Subcutaneous abdominal adipose tissue (tissue), 5 donors: ENCODE measurements around the gene CREBZF.
"Not testable (repeated sequence)": the region's sequence is repeated elsewhere in the genome, so short reads cannot be mapped to it uniquely, and the experiment has no call there.

Source experiments
- H3K27ac ChIP-seq: one replicate; pipeline ENCODE4 v1.7.0; 2013; ENCODE audit warnings: low read depth, mild to moderate bottlenecking, inconsistent platforms, low read length, moderate library complexity
- H3K27me3 ChIP-seq, 5 donors: one replicate each; pipeline ENCODE4 v1.7.0; 2013; ENCODE audit warnings: low read length in 5 of 5, inconsistent platforms in 1 of 5; ENCODE audit not compliant: control insufficient read depth in 5 of 5, insufficient read depth in 4 of 5
- H3K36me3 ChIP-seq, 5 donors: one replicate each; pipeline ENCODE4 v1.7.0; 2013; ENCODE audit warnings: low read length in 5 of 5; ENCODE audit not compliant: control insufficient read depth in 5 of 5, insufficient read depth in 5 of 5
- H3K4me1 ChIP-seq, 5 donors: one replicate each; pipeline ENCODE4 v1.7.0; 2013; ENCODE audit warnings: low read length in 5 of 5, mild to moderate bottlenecking in 3 of 5, moderate library complexity in 1 of 5; ENCODE audit not compliant: control insufficient read depth in 5 of 5, insufficient read depth in 5 of 5
- H3K4me3 ChIP-seq, 5 donors: one replicate each; pipeline ENCODE4 v1.7.0; 2013; ENCODE audit warnings: low read length in 5 of 5, low read depth in 1 of 5
- H3K9ac ChIP-seq, 5 donors: one replicate each; pipeline ENCODE4 v1.7.0; 2013; ENCODE audit warnings: low read length in 5 of 5, mild to moderate bottlenecking in 4 of 5, moderate library complexity in 3 of 5
- H3K9me3 ChIP-seq, 5 donors: one replicate each; pipeline ENCODE4 v1.7.0; 2013; ENCODE audit warnings: low read length in 5 of 5; ENCODE audit not compliant: control insufficient read depth in 5 of 5
- donor health status: healthy.
- donor health status: healthy.
- donor health status: healthy.
- donor health status: healthy.
- donor health status: healthy.

The CREBZF gene

DNA sequence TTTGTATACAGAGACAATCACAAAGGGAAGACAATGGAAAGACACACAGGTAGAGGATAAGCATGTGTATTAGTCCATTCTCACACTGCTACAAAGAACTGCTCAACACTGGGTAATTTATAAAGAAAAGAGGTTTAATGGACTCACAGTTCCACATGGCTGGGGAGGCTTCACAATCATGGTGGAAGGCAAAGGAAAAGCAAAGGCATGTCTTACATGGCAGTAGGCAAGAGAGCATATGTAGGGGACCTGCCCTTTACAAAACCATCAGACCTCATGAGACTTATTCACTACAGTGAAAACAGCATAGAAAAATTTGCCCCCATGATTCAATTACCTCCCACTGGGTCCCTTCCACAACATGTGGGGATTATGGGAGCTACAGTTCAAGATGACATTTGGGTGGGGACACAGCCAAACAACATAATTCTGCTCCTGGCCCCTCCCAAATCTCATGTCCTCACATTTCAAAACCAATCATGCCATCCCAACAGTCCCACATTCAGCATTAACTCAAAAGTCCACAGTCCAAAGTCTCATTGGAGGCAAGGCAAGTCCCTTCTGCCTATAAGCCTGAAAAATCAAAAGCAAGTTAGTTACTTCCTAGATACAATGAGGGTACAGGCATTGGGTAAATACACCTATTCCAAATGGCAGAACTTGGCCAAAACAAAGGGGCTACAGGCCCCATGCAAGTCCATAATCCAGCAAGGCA is 6.2 kb upstream of the CREBZF start:
- not testable (repeated sequence) for H3K9me3 ChIP-seq, H3K9ac ChIP-seq, H3K27ac ChIP-seq, H3K4me1 ChIP-seq, H3K4me3 ChIP-seq, H3K36me3 ChIP-seq, H3K27me3 ChIP-seq

DNA sequence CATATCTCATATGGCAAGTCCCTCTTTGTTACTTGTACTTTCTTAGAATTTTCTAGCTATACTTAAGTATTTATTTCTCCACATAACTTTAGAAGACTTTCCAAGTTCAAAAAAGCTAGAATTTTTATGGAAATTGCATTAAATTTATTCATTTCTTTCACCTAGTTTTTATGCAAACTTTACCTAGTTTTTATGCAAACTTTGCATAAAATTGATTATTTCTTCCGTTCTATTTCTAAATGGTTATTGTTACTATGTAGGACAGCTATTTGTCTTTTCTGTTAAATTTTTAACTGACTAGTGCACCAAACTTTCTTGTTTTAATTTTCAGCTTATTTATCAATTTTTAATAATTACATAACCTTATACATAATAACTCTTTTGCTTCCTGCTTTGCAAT is 3.2 kb upstream of the CREBZF start:
- Histone ChIP-seq H3K36me3 (no peaks in the 10 kb centered on the region), H3K9ac (no peak overlapping the region), H3K27ac (no peak overlapping the region), H3K9me3 (no peaks in the 10 kb centered on the region), H3K4me3 (no peak overlapping the region), H3K4me1 (peaks cover under 1 to 15% (median 7%) of the 10 kb centered on the region in 5 donors), H3K27me3 (no peaks in the 10 kb centered on the region)

GRCh38 chr11:85666687-85667086 is 1.8 kb upstream of the CREBZF start:
- no peak overlapping the region for H3K27ac ChIP-seq
- no peaks in the 10 kb centered on the region for H3K27me3 ChIP-seq
- H3K9me3 ChIP-seq: no peaks in the 10 kb centered on the region
- peaks cover 4 to 28% (median 20%) of the 10 kb centered on the region in 5 donors for H3K4me1 ChIP-seq
- no peaks in the 10 kb centered on the region for H3K36me3 ChIP-seq
- H3K4me3 ChIP-seq: no peak overlapping the region
- H3K9ac ChIP-seq: no peak overlapping the region

DNA sequence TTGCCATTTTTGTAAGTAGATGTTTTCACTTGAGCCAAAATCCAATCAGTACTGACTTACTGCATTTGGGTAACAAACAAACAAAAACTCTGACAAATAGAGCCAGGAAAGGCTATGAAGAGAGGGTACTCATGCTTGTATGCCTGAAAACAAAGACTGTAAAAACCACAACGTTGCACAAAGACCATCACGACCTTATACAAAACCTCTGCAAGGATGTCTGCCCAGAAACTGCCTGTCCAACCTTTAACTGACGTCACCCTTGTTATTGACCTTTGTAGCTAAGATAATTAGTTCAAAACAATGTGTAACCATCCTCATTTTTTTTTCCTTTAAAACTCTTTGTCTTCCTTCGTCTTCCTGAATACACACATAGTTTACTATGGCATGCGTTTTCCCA is 804 bp upstream of the CREBZF start:
- Histone ChIP-seq H3K36me3 (peaks cover 0 to 1% (median 0%) of the 10 kb centered on the region in 5 donors), H3K27me3 (no peaks in the 10 kb centered on the region), H3K27ac (peak overlapping the region; percentile 98), H3K9me3 (no peaks in the 10 kb centered on the region), H3K9ac (no peak overlapping the region), H3K4me3 (peak overlapping the region in 3 of 5 donors; percentile 62 to 84 (median 78)), H3K4me1 (peaks cover 4 to 37% (median 30%) of the 10 kb centered on the region in 5 donors)

DNA sequence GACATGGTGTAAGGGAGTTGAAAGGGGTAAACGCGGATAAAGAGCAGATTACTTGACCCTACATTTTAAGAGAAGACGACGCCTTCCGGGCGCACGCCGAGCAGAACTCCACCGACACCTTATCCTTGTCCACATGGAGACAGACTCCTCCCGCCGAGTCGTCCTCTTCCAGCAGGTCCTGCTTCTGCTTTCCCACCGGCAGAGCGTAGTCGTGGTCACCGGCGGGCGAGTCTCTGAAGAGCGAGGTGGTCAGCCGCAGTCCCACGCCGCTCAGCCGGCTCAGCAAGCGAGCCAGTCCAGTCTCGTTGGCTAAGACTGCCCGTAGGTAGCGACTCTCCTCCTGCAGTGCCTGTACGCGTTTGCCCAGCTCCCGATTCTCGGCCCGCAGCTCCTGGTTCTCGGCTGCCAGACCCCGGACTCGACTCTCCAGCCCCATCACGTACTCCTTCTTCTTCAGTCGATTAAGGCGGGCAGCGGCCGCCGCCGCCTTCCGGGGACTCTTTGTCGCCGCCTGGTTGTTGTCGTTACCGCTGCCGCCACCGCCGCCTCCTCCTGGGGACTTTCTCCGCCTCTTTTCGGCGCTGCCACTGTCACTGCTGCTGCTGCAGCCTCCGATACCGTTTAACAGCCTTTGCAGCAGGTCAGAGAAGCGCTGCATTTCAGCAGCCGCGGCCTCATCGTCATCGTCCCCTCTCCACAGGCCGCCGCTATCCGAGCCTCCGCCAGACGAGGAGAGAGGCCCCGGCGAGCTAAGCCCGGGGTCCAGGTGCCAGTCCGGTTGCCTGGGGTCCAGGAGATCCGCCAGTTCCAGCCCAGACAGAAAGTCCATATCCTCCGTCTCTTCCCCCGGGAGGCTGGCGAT is 945 bp downstream of the CREBZF start:
- Histone ChIP-seq H3K27ac (peak overlapping the region; percentile 98), H3K4me1 (peaks cover 4 to 42% (median 38%) of the 10 kb centered on the region in 5 donors), H3K27me3 (no peaks in the 10 kb centered on the region)

GRCh38 chr11:85663080-85663752 is 1.7 kb downstream of the CREBZF start:
- Histone ChIP-seq H3K9ac (peak overlapping the region; percentile 71 to 100 (median 98)), H3K36me3 (peaks cover 0 to 12% (median 8%) of the 10 kb centered on the region in 5 donors), H3K4me3 (peak overlapping the region; percentile 78 to 94 (median 90)), H3K27me3 (no peaks in the 10 kb centered on the region), H3K9me3 (no peaks in the 10 kb centered on the region), H3K4me1 (peaks cover 4 to 42% (median 38%) of the 10 kb centered on the region in 5 donors), H3K27ac (peak overlapping the region; percentile 98)

More for the DNA sequence above, 945 bp downstream of the CREBZF start:
- H3K9me3 ChIP-seq: no peaks in the 10 kb centered on the region
- peak overlapping the region; percentile 71 to 100 (median 98) for H3K9ac ChIP-seq
- peaks cover 0 to 8% (median 5%) of the 10 kb centered on the region in 5 donors for H3K36me3 ChIP-seq
- H3K4me3 ChIP-seq: peak overlapping the region; percentile 78 to 94 (median 90)

GRCh38 chr11:85661972-85662664 is 2.8 kb downstream of the CREBZF start:
- H3K9ac ChIP-seq: peak overlapping the region in 4 of 5 donors; percentile 62 to 100 (median 98)
- no peaks in the 10 kb centered on the region for H3K27me3 ChIP-seq
- H3K4me1 ChIP-seq: peaks cover 4 to 42% (median 38%) of the 10 kb centered on the region in 5 donors
- H3K36me3 ChIP-seq: peaks cover 0 to 20% (median 10%) of the 10 kb centered on the region in 5 donors
- H3K9me3 ChIP-seq: no peaks in the 10 kb centered on the region
- H3K27ac ChIP-seq: no peak overlapping the region
- H3K4me3 ChIP-seq: peak overlapping the region; percentile 5 to 90 (median 48)

DNA sequence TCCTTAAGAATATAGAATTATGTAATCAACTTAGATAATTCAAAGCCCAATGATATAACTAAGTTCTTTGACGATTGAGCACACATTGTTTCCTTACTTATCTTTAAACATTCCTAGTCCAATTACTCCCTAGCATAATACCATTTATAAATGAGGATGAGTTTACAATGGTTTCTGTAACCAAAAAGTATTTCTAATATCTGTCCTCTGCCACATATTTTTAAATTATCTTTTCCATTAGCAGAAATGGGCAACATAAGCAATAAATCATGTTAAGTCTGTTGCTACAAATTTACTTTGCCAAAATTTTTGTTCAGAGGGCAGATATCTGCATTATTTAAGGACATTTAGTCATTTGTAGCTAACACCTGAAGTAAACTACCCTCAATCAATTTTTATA is 6.7 kb downstream of the CREBZF start:
- Histone ChIP-seq H3K36me3 (peaks cover 7 to 45% (median 36%) of the 10 kb centered on the region in 5 donors), H3K27ac (no peak overlapping the region), H3K4me3 (no peak overlapping the region), H3K9me3 (no peaks in the 10 kb centered on the region), H3K27me3 (no peaks in the 10 kb centered on the region), H3K4me1 (peaks cover 3 to 38% (median 25%) of the 10 kb centered on the region in 5 donors), H3K9ac (no peak overlapping the region)

DNA sequence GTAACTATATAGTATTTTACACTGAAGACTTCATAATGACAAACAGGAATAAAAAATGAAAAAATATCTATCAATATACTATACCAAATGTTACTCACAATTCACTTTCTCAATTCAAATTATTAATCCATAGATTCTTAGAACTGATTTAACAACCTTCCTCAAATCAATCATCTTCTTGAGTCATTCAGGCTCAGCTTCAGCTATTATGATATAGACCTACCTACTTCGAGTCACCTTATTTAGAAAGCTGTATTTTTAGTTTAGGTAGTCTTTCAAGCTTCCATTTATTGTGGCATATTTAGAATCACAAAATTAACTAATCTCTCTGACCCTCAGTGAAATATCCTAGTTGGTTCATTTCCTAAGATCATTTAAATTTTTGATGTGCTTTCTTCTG is 8.2 kb downstream of the CREBZF start:
- no peak overlapping the region for H3K27ac ChIP-seq
- H3K27me3 ChIP-seq: no peaks in the 10 kb centered on the region
- peaks cover 0 to 24% (median 11%) of the 10 kb centered on the region in 5 donors for H3K4me1 ChIP-seq
- no peaks in the 10 kb centered on the region for H3K9me3 ChIP-seq
- no peak overlapping the region for H3K9ac ChIP-seq
- no peak overlapping the region for H3K4me3 ChIP-seq
- peaks cover 10 to 49% (median 36%) of the 10 kb centered on the region in 5 donors for H3K36me3 ChIP-seq
